Subcutaneous adipose tissue (tissue), 4 donors: Measurements from ENCODE around the gene CUL3. TPM values are rescaled to one million over a fixed set of nuclear protein-coding genes. Genes with fewer than 3 reads are reported as not detected.

ENCODE experiments used
- total RNA-seq, 4 donors: library from RNA; depleted of rRNA; stranded (reverse); fragments of >200 nt; gene quantifications; one replicate each; pipeline ENCODE4 v1.1.0, GENCODE V29; 2016
- TF ChIP-seq, protein P1 (sequence below): fragments of 450-650 bp; IDR thresholded peaks from one replicate; pipeline ENCODE4 v1.5.1; 2016; ENCODE audit warnings: low read depth, mild to moderate bottlenecking, control low read depth, antibody characterized with exemption, moderate library complexity

The CUL3 gene
- total RNA-seq, 4 donors from 2014 or later = 56.1 to 102 (median 67.6) TPM

DNA sequence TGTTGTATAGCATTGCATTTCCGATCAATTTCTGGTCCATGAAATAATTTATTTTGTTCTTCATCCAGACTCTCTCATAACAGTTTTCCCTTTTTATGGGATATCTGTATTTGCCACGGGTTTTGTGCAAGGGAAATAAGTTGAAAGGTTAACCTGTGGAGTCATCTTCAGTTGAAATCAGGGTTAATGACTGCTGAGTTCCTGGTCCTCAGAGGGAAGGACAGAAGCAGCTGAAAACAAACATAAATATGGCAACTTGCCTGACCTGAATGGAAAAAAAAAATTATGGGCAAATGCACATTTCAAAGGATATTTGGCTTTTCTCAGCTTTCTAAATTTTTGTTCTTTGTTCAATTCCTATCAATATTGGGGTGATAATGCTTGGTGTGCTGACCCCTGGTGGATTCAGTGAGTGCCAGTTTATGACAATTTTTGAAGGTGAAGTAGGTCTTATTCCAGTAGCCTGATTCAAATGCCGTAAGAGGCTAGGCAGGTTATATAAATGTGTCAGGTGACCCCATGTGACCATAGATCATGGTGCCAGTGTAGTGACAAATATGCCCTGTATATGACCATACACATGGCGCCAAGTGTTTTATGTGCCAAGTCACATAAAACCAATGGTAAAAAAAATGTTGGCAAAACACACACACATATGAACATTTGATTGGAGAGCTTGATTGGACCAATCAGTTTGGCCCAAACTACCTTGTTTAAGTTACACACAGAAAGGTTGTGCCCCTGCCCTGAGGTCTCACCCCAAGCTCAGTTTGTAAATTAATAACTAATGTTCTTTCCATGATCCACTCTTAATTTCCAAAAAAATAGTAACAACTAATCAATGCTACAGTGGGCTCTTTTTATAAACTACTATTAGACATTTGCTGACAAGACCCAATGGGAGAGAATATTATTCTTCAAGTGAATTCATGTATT lies 135.7 kb downstream of the CUL3 start:
- TF ChIP-seq, protein P1, sequence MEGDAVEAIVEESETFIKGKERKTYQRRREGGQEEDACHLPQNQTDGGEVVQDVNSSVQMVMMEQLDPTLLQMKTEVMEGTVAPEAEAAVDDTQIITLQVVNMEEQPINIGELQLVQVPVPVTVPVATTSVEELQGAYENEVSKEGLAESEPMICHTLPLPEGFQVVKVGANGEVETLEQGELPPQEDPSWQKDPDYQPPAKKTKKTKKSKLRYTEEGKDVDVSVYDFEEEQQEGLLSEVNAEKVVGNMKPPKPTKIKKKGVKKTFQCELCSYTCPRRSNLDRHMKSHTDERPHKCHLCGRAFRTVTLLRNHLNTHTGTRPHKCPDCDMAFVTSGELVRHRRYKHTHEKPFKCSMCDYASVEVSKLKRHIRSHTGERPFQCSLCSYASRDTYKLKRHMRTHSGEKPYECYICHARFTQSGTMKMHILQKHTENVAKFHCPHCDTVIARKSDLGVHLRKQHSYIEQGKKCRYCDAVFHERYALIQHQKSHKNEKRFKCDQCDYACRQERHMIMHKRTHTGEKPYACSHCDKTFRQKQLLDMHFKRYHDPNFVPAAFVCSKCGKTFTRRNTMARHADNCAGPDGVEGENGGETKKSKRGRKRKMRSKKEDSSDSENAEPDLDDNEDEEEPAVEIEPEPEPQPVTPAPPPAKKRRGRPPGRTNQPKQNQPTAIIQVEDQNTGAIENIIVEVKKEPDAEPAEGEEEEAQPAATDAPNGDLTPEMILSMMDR = no peak

GRCh38 chr2:224448236-224448635 lies 136.9 kb downstream of the CUL3 start:
- TF ChIP-seq, protein P1 = no peak

DNA sequence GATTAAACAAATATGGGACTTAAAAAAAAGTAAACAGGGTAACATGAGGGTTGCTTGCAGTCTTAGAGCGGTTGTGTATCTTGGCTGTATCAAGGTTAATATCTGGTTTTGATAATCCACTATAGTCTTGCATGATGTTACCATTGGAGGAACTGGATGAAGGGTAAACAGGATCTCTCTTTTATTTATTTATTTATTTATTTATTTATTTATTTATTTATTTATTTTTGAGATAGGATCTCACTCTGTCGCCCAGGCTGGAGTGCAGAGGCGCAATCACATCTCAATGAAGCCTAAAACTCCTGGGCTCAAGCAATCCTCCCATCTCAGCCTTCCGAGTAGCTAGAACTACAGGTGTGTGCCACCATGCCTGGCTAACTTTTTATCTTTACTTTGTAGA lies 140.4 kb downstream of the CUL3 start:
- TF ChIP-seq, protein P1 = no peak

DNA sequence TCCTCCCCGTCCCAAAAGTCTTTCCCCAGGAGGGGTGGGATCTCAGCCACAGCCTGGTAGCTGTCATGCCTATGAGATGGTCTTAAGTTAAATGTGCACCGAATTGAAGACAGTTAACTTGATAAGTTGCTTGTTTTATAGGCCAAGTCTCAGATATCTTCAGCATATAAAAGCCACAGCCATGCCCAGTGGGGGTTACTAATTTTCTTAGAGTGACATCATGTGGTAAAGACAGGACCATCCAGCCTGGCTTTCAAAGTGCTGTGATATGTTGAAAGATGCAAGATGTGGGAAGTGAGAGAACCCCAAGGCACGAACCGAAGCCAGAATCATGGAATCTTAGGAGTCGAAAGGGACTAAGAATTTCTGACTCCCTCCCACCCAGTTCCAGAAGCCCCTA lies 141.1 kb downstream of the CUL3 start:
- TF ChIP-seq, protein P1 = no peak

DNA sequence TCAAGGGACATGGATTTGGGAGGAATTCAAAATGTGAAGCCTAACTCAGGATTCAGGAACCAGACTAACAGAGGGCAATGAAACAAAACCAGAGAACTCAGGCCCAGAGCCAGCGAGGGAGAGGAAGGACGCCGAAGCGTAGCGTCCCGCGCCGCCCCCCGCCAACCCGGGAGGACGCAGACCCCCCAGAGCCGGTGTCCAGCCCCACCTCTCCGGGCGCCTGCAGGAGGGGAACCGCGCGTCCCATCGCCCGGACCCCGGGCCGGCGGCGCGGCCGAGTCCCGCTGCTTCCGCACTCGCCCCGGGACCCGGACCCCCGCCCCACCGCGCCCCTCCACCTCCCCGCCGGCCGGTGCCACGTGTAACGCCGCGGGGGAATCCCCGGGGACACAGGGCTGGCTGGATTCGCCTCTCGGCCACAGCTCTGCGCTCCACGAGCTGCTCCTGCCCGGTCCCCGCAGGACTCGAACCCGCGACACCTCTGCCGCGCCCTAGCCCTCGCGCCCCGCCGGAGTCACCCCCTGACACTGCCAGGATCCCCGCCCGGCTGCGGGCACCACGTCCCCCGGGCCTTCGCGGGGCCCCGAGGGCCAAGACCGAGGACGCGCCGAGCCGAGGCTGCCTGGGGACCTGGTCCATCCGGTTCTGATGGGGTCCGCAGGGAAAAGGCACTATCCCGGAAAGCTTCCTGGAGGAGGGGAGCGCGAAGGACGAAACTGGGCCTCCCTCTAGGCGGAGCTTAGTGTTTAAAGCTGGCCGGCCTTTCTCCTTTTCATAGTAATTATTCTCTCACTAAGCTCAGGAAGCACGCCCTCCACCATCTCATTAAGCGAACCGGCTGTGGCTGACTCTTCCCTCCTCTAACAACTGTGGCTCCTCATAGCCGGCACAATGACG lies 142.8 kb downstream of the CUL3 start:
- TF ChIP-seq, protein P1 = no peak

GRCh38 chr2:224440988-224441387 lies 144.2 kb downstream of the CUL3 start:
- TF ChIP-seq, protein P1 = no peak

DNA sequence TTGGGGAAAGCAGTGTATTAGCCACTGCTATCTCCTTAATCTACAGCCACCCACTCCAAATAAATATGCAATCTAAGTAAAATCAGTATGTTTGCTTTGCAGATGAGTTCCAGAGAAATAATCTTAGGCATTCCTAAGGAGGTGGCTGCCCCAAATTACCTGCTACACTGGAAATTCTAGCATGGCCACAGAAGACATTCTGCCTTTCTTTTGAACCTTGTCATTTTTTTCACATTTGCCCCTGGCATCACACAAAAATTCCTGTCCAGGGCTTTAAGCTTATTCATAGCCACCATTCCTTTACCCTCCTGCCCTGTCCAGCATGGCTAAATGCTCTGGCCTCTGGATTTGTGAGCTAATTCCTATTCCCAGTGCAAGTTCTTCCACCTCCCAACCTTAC lies 146.4 kb downstream of the CUL3 start:
- TF ChIP-seq, protein P1 = no peak
